TTC549 (cell line): ENCODE results near the gene RTL10.
"Not testable (repeated sequence)": the region's sequence is repeated elsewhere in the genome, so short reads cannot be mapped to it uniquely, and the experiment has no call there.

Source experiments
- FAIRE-seq: peaks from 2 replicates; lab custom pipeline; 2012; peaks lifted over from hg19 to GRCh38; lab: Jason Lieb, UNC

Gene RTL10

DNA sequence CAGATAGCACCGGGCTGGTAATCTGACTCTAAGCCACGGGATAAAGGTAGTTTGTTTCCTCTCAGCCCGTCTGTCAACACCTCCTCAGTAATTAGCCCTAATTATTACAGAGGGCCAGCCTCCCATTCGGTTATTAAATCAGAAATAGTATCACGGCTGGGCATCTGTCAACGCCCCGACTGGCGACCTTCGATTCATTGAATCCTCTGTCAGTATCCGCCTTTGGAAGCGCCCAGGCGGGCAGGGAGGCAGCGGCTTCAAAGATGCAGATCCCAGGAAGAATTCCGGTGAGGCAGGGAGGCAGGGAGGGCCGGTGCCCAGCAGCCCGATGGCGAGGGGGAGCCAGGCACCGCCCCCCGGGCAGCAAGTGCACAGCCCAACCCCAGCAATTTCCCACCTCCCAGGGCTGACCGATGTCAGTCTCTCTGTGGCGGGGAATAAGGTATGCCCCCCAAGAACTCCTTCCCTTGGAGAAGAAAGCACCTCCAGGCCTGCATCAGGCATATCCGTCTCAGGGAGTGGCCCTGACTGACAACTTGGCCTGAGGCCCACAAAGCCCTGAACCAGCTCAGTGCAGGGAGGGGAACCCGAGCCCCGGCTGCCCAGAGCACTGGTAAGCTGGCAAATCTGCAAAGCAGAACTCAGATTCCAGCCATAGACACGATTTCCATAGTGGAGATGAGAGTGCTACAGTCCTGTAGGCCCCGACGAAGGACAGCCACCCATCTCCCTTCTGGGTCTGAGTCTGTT lies 11.4 kb downstream of the RTL10 start:
- no peak for FAIRE-seq

DNA sequence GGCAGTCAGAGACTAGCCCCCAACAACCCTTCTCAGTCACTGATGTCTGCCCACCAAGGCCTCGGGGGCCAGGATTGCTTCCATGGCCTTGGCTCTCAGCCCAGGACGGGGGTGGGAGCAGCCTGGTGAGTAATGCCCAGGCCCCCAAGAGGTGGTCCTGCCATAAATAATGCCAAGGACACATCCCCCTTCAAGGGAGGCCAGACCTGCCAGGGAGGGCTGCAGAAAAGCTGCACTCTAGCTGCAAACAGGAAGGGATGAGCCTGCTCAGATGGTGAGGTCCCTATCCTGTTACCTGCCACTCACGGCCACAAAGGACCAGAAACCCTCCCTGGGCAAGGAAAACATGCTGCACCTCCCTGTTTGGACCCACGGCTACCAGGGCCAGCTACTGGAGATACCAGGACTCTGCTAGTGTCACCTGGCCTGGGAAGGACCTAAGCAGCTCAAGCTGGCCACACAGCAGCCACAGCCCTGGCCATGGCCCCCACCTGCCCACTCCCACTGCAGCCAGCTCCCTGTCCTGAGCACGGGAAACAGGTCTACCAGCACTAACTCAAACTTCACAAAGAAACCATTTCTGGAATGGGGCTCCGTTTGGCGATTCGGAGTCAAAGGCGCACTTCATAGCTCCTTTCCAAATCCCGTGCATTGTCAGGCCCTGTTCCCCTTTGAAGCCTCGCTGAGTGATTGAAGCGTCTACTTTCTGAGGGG lies 12.1 kb downstream of the RTL10 start:
- FAIRE-seq, result no peak

DNA sequence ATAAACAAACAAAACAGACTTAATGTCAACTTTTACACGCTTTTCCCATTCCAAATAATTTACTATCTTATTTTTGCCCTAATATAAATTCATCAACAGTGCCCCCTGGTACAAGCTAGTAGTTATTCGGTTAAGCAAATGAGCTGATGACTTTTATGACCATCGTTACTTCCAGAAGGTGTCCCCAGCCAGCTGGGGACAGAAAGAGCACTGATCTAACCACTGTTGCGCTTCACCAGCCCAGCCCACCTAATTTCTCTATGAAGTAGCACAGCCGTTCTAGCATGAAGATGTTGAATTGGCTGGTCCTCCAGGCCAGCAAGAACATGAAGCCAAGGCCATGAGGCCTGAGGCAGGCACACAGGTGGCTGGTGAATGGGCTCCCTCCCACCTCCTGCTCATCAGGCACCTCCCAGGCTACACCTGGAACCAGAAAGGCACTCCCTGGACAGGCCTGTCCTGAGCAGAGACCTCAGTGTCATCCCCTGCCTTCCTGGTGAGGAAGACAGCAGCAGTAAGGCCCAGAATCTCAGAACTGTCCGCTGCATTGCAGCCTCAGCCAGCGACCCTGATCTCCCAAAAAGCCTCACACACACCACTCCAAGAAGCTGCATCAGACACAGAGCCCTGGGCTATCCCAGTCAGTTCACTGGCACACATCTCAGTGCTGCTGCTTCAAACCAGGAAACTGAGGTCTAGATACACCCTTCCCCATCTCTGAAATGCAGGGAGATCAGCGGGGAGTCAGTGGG lies 12.9 kb downstream of the RTL10 start:
- no peak for FAIRE-seq

DNA sequence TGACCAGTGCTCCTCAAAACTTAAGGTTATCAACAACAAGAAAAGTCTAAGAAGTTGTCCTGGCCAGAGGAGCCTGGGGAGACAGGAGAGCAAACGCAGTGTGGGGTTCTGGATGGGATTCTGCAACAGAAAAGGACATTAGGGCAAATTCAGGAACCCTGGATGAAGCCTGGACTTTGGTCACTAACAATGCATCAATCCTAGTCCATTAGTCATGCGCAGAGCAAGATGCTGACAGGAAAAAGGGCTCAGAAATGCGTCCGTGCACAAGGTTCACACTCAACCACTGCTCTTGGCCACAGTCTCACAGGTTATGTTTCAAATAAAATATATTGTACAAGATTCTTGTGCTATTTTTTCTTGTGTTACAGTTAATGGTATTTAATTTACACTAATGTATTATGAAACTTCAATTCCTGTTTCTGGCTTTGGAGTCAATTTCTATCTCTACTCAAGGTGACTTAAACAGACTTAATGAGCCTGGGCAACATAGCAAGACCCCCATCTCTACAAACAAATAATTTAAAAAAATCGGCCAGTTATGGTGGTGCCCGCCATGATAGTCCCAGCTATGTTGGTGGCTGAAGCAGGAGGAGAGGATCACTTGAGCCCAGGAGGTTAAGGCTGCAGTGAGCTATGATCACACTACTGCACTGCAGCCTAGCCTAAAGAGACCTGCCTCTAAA lies 13.6 kb downstream of the RTL10 start:
- no peak for FAIRE-seq

DNA sequence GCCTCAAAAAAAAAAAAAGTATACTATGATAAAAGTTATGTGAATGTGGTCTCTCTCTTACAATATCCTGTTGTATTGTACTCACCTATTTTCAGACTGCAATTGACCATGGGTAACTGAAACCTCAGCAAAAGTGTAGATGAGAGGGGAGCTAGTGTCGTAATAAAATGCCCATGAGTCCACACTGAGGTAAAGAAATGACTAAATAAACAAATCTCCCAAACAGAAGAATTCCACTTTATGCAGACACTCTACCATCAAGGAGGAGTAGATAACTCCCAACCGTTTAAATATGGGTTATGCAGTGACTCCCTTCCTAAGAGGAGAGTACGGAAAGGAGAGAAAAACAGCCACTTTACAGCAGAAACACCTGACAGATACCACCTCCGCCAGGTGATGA lies 14.6 kb downstream of the RTL10 start:
- no peak for FAIRE-seq

DNA sequence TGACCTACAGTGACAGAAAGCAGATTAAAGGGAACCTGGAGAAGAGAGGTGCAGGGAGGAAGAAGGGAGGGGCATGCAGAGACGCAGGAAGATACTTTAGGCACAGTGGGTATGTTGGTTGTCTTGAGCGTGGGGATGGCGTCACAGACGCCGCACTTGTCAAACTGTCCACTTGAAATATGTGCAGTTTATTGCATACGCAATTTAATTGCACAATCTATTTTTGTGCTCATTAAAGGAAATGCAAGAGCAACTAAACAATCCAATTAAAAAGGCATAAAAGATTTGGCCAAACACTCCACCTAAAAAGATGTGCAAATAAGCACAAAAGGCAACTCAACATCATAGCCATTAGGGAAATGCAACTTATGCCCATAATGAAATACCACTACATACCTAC lies 16.8 kb downstream of the RTL10 start:
- no peak for FAIRE-seq

DNA sequence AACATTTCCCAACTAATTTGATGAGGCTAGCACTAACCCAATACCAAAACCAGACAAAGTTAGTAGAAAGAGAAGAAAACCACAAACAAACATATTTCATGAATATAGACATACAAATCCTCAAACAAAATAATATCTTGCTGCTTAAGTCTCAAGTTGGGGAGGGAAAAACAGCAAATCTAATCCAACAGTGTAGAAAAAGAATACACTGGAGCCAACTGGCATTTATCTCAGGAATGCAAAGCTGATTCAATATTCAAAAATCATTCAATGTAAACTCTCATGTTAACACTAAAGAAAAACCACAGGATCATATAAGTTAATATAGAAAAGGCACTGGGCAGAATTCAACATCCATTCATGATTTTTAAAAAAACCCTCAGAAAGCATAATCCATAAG lies 18.2 kb downstream of the RTL10 start:
- no peak for FAIRE-seq

DNA sequence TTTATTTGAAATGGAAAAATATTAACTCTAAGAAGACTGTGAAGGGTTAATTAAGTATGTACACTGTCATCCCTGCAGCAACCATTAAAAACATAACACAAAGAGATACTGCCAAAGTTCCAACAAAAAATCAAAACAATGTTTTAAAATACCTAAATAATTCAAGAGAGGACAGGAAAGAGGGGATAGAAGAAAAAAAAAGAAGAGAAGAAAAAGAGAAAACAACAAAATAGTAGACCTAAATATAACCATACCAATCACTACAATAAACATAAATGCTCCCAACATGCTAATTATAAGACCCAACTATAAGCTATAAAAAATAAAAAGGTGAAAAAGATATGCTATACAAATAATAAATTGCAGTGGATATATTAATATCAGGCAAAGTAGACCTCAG lies 20.1 kb downstream of the RTL10 start:
- no peak for FAIRE-seq

DNA sequence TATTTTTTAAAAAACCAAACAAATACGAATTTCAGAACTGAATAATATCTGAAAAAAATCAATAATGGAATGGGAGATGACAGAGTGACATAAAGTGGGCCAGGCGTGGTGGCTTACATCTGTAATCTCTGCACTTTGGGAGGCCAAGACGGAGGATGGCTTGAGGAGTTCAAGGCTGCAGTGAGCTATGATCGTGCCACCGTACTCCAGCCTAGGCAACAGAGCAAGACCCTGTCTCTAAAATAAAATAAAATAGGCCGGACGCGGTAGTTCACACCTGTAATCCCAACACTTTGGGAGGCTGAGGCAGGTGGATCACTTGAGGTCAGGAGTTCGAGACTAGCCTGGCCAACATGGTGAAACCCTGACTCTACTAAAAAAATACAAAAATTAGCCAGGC lies 21.3 kb downstream of the RTL10 start:
- FAIRE-seq, result not testable (repeated sequence)

DNA sequence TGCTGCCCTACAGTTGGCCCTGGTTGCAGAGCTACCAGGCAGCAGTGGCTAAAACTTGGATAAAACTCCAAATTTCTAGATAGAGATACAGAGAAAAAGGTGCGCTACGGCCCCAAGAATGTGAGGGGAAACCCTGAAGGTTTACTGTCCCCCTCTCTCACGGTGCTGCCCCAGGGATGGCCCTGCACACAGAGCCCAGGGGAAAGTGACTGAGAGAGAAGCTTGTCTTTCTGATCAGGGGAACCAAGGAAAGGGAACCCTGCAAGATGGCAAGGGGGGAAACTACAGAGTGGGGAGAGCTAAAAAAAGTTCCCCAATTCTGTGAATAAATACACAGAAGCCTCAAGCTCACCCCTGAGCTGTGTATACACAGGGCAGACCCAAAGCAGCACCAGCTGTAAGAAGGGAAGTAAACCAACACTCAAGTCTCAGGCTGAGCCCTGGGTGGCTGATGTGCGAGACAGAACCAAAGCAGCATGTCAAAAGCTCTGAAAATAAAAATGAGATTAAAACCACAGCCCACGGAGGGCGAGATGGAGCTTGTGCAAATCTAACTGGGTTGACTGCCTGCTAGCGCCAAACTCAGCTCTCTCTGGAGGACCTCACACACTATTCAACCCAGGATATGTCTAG lies 22.1 kb downstream of the RTL10 start:
- no peak for FAIRE-seq

DNA sequence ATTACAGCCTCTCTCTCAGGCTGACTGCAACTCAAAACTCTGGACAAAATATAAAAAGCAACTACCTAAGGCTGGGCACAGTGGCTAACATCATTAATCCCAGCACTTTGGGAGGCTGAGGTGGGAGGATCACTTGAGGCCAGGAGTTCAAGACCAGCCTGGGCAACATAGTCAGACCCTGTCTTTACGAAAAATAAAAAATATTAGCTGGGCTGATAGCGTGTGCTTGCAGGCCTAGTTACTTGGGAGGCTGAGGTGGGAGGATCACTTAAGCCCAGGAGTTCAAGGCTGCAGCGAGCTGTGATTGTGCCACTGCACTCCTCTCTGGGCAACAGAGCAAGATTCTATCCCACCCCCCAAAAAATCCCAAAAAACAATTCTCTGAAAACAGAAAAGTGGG lies 22.7 kb downstream of the RTL10 start:
- not testable (repeated sequence) for FAIRE-seq

DNA sequence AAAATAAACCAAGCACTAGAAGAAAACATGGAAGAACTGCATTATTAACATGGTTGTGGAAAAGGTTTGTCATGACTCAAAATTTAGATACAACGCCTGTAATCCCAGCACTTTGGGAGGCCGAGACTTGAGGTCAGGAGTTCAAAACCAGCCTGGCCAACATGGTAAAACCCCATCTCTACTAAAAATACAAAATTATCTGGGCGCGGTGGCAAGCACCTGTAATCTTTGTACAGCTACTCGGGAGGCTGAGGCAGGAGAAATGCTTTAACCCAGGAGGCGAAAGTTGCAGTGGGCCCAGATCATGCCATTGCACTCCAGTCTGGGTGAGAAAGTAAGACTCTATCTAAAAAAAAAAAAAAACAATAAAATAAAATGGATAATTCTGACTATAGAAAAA lies 23.7 kb downstream of the RTL10 start:
- no peak for FAIRE-seq

DNA sequence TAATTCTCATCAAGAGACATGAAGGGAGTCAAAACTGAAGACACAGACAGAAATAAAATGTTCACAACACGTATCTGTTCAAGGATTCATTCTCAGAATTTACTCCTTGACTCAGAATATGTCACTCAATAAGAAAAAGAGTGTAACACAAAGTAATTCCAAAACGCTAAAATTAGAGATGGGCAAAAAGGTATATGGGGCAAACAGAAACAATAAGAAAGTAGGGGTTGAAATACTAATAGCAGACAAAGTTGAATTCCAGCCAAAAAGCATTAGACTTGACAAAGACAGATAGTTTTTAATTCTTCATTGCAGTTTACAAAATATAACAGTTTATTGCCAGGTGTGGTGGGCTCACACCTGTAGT lies 26.7 kb downstream of the RTL10 start:
- no peak for FAIRE-seq

DNA sequence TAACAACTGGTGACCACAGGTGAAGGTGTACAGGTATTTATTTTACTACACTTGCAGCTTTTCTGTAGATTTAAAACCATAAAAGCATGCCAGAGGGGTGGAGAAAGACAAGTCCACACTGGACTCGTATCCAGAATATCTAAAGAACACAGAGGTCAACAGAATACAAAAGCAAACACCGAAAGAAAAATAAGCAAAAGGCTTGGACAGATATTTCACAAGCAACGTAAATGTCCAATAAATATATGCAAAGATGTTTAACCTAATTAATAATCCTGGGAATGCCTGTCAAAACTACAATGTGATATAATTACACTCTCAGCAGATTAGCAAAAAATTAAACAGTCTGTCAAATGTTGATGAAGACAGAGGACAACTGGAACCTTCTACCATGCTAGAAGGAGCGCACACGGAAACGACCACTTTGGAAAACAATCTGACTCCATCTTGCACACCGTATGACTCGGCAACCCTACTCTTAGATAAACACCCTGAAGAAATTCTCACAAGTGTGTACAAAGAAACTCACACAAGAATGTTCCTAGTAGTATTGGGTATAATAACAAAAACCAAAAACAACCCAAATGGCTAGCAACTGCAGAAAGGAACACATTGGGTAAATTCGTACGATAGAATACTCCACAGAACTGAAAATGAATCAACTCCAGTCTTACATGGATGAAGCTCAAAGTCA lies 27.2 kb downstream of the RTL10 start:
- FAIRE-seq, result no peak

DNA sequence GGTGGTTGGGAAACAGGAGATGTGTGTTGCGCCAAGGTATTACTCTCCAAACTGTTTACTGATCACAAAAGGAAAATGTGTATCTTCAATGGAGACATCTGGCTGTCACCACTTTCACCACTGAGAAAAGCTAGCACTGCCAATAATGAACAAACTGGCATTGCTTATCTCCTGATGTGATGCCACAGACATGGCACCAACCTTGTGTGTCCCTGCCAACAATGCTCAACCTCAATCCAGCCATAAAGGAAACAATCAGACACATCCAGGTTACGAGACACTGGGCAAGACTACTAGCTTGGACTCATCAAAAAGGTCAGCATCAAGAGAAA lies 28.1 kb downstream of the RTL10 start:
- no peak for FAIRE-seq

DNA sequence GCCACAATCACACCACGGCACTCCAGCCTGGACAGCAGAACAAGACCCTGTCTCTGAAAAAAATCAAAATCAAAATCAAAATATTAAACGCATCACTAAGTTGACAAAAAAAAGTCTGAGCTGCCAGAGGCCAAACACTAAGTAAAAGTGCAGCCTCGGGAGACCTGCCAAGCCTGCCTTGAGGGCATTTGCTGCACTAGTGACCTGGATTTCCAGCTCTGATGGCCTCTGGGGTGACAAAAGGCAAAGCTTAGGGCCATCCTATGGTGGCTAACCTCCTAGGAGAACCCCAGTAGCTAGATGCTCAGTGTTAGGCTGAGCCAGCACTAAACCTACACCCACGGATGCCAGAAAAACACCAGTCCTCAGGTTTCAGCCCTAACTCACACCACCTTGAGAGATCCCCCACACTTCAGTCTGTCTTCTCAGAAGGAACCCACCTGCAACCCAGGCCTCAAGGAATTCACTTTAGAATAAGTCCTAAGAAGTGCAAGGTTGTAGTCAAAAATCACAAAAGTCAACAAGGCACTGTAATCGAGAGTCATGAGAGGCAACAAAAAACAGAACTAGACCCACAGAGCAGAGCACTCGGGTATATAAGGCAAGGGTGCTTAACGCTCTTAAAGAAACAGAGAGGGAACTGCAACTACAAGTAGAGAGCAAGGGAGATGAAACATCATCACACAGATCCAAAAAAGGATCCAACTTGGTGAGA lies 28.6 kb downstream of the RTL10 start:
- no peak for FAIRE-seq

DNA sequence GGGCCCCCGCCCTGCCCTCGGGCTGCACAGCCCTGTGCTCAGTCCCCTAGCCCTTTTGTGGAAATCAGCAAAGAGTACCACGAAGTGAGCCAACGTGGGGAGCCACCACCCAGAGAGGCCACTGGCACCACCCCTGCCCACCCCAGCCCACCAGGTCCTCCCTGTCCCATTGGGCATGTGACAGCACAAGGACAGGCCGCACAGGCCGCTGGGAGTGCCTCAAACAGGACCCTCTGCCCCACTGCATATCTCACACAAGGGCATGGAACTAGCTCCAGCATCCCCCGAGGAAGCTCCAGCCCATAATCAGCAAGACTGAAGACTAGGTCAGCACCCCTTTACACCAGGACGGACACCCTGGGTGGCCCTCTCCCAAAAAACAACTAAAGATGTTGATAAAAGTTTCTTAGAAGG lies 29.7 kb downstream of the RTL10 start:
- no peak for FAIRE-seq

DNA sequence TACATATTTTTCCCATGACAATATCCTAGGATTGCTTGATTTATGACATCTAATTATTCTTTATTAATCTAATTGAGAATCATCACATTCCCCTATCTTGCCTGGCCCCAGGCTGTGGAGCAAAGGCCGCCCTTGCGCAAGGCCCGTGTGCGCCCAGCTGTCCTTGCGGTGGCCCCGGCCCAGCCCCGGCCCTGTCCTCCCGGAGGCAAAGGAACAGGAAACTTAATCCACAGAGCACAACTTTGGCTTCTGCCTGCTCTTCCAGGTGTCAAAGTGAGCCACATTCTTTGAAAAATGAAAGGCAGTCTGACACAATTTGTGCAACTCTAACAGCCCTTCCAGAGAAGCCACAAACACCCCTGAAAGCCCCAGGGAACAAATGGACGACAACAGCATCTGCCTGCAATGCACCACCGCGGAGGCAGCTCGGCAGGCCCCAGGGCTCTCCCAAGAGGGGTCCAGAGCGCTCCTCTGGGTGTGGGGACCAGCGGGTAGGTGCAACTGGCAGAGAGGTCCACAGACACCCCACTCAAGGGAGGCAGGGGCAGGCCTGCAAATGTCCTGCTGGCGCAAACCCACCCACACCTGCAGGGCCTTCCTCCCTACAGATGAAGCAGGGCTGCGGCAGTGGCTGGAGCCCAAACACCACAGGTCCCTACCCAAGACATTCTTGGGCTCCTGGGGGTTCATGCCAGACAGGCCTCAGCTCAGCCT lies 30.3 kb downstream of the RTL10 start:
- FAIRE-seq, result no peak

DNA sequence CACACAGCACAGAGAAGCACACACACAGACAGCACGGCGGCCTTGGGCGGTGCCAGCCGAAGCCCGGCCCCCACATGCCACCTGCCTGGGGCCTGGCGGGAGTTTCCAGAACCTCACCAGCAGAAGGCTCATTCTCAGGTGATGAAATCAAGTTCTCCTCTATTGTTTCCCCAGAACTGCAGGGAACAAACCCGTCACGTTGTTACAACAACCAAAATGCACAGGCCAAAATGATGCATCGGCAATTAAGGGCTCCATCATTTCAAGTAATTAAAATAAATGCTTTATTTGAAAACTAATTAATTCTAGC lies 30.8 kb downstream of the RTL10 start:
- no peak for FAIRE-seq

DNA sequence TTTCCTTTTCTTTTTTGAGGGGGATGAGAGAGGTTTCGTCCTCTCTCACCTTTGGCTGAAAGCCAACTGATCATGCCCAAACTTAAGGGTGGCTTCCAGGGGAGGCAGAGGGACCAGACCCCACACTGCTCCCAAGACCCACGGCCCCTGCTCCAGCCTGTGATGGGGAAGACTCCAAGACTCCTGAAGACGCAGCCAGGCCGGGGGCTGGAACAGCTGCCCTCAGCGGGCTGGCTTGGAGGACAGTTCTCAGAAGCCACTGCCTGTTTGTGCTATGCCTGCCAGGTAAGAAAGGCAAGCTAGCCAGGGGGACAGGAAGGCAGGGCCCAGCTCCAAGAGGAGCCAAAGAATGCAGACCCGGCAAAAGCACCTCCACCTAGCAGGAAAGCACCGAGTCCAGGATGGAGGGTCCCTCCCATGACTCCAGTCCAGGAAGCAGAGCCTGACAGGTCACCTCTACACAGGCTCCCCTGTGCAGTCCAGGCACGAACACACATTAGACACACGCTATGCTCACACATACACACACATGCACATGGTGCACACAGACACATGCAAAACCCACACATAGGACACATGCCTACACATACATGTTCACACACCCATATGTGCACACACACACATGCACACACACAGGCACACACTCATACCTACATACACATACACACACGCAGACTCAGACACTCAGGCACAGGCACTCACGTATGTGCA lies 31.3 kb downstream of the RTL10 start:
- no peak for FAIRE-seq
